ENCODE data around the gene HDAC6. TPM values are rescaled to one million over a fixed set of nuclear protein-coding genes. Genes with fewer than 3 reads are reported as not detected.
"Not testable (repeated sequence)": the region's sequence is repeated elsewhere in the genome, so short reads cannot be mapped to it uniquely, and the experiment has no call there.

Gene HDAC6
- total RNA-seq, 2 donors from 2014 or later, result 78.9 to 91.8 TPM

GRCh38 chrX:48818098-48818497, 16.2 kb downstream of the HDAC6 start:
- intact Hi-C loops (cut with DNase I, micrococcal nuclease), result no loop called here
- no peak for DNase-seq
- ATAC-seq, result no peak

GRCh38 chrX:48818866-48819265, 17.0 kb downstream of the HDAC6 start:
- intact Hi-C loops (cut with DNase I, micrococcal nuclease), result no loop called here
- no peak for DNase-seq
- ATAC-seq, result no peak

- ATAC-seq; DNase-seq; intact Hi-C loops (cut with DNase I, micrococcal nuclease): not testable (repeated sequence)
Measured at GRCh38 chrX:48819394-48819793, 17.5 kb downstream of the HDAC6 start.

- ATAC-seq, result no peak
- intact Hi-C loops (cut with DNase I, micrococcal nuclease), result no loop called here
- no peak for DNase-seq
Measured at GRCh38 chrX:48823053-48823452, 21.2 kb downstream of the HDAC6 start.

- intact Hi-C loops (cut with DNase I, micrococcal nuclease), result no loop called here
- DNase-seq, result no peak
- no peak for ATAC-seq
Measured at GRCh38 chrX:48824066-48824465, 22.2 kb downstream of the HDAC6 start.

- no peak for DNase-seq
- intact Hi-C loops (cut with DNase I, micrococcal nuclease), result no loop called here
- no peak for ATAC-seq
Measured at GRCh38 chrX:48826135-48826875, 24.4 kb downstream of the HDAC6 start, which contains the start of gene ERAS. ERAS (plus strand) TSS chrX:48826513; CDS start chrX:48829124, 2,611 bp downstream.

GRCh38 chrX:48826876-48827653, 25.2 kb downstream of the HDAC6 start:
- intact Hi-C loops (cut with DNase I, micrococcal nuclease), result no loop called here
- DNase-seq, result no peak

GRCh38 chrX:48827654-48827968, 25.7 kb downstream of the HDAC6 start:
- DNase-seq (no peak), ATAC-seq (no peak)
- intact Hi-C loops (cut with DNase I, micrococcal nuclease), result no loop called here

More at GRCh38 chrX:48826876-48827653, 25.2 kb downstream of the HDAC6 start:
- ATAC-seq, result no peak

- intact Hi-C loops (cut with DNase I, micrococcal nuclease), result no loop called here
- DNase-seq (no peak), ATAC-seq (no peak)
Measured at GRCh38 chrX:48829016-48829735, 27.3 kb downstream of the HDAC6 start.

GRCh38 chrX:48831136-48831908, 29.5 kb downstream of the HDAC6 start:
- DNase-seq (no peak), ATAC-seq (no peak)
- intact Hi-C loops (cut with DNase I, micrococcal nuclease), result no loop called here

- DNase-seq, result no peak
- peak; percentile 22 for ATAC-seq
- intact Hi-C loops (cut with DNase I, micrococcal nuclease), result no loop called here
Measured at GRCh38 chrX:48831909-48832291, 30.0 kb downstream of the HDAC6 start.

GRCh38 chrX:48833542-48834138, 31.8 kb downstream of the HDAC6 start:
- intact Hi-C loops (cut with DNase I, micrococcal nuclease), result no loop called here
- no peak for DNase-seq
- peak; percentile 76 for ATAC-seq

- no peak for DNase-seq
- ATAC-seq, result peak; percentile 17
- intact Hi-C loops (cut with DNase I, micrococcal nuclease), result no loop called here
Measured at GRCh38 chrX:48834383-48834709, 32.5 kb downstream of the HDAC6 start.

GRCh38 chrX:48835524-48836329, 33.9 kb downstream of the HDAC6 start, which contains the start of gene PCSK1N:
PCSK1N (minus strand) TSS chrX:48835610; CDS start chrX:48835532, 78 bp downstream.
- DNase-seq (no peak), ATAC-seq (no peak)
- intact Hi-C loops (cut with DNase I, micrococcal nuclease), result no loop called here

- DNase-seq, result no peak
- intact Hi-C loops (cut with DNase I, micrococcal nuclease), result no loop called here
Measured at GRCh38 chrX:48839686-48840085, 37.8 kb downstream of the HDAC6 start.

GRCh38 chrX:48848847-48849246, 47.0 kb downstream of the HDAC6 start:
- DNase-seq (no peak), ATAC-seq (no peak)
- intact Hi-C loops (cut with DNase I, micrococcal nuclease), result no loop called here

More at GRCh38 chrX:48839686-48840085, 37.8 kb downstream of the HDAC6 start:
- ATAC-seq, result no peak

- DNase-seq, result no peak
- no peak for ATAC-seq
- intact Hi-C loops (cut with DNase I, micrococcal nuclease), result no loop called here
Measured at GRCh38 chrX:48852857-48853256, 51.0 kb downstream of the HDAC6 start.

GRCh38 chrX:48853494-48853893, 51.6 kb downstream of the HDAC6 start:
- ATAC-seq; intact Hi-C loops (cut with DNase I, micrococcal nuclease); DNase-seq: not testable (repeated sequence)
